HEK293 (cell line): Measurements from ENCODE around the gene SLC2A2.

ENCODE experiments used
- CTCF ChIA-PET: fragments of 350-600 bp; formaldehyde crosslinking; extraction: SDS; loops from one replicate; lab custom pipeline; 2021; ENCODE audit warnings: antibody characterized with exemption; lab: Yijun Ruan, JAX
- POLR2A ChIA-PET: fragments of 300-600 bp; formaldehyde crosslinking; extraction: SDS; loops from one replicate; lab custom pipeline; 2020; ENCODE audit warnings: antibody characterized with exemption, inconsistent platforms; lab: Yijun Ruan, JAX
- H3K27ac ChIP-seq: fragments of 200-500 bp; sonication (Bioruptor generic); 2 replicates; pipeline ENCODE4 v1.5.1; 2014; ENCODE audit warnings: low read depth, low read length, control low read depth, inconsistent platforms; ENCODE audit errors: extremely low read depth
- H3K36me3 ChIP-seq, 2 experiments: fragments of 200-500 bp in 1 of 2; sonication (Bioruptor generic) in 1 of 2; 1 replicate in 1 of 2; 2 replicates in 1 of 2; pipeline ENCODE4 v1.5.1; 2014 to 2017; ENCODE audit warnings: inconsistent platforms in 2 of 2, low read length in 2 of 2; ENCODE audit not compliant: control insufficient read depth in 2 of 2, insufficient read depth in 1 of 2
- H3K4me1 ChIP-seq: fragments of 200-500 bp; sonication (Bioruptor generic); 2 replicates; pipeline ENCODE4 v1.5.1; 2014; ENCODE audit warnings: mild to moderate bottlenecking, low read length, inconsistent platforms; ENCODE audit not compliant: control insufficient read depth, insufficient read depth
- H3K4me3 ChIP-seq: 2 replicates; pipeline ENCODE4 v1.5.1; 2011; ENCODE audit warnings: low read depth, mild to moderate bottlenecking, control low read depth, low read length, moderate library complexity
- H3K9me3 ChIP-seq: fragments of 200-500 bp; sonication (Bioruptor generic); 2 replicates; pipeline ENCODE4 v1.5.1; 2014; ENCODE audit warnings: low read depth, low read length, inconsistent platforms; ENCODE audit not compliant: control insufficient read depth, insufficient read depth
- GLI2 ChIP-seq: fragments of 450-650 bp; formaldehyde crosslinking; IDR thresholded peaks from 2 replicates; pipeline ENCODE4; 2017; ENCODE audit warnings: missing biosample characterization, missing genetic modification characterization, low read depth, borderline replicate concordance
- PRDM10 ChIP-seq: fragments of 450-650 bp; formaldehyde crosslinking; IDR thresholded peaks from 2 replicates; pipeline ENCODE4 v1.5.1; 2016; ENCODE audit warnings: missing biosample characterization, missing genetic modification characterization
- TCF7L2 ChIP-seq: IDR thresholded peaks from 2 replicates; pipeline ENCODE4 v1.6.1; 2011; ENCODE audit warnings: low read depth, mild to moderate bottlenecking, inconsistent platforms, low read length, moderate library complexity, borderline replicate concordance
- YY2 ChIP-seq: fragments of 450-650 bp; formaldehyde crosslinking; IDR thresholded peaks from 2 replicates; pipeline ENCODE4 v1.5.1; 2016; ENCODE audit warnings: missing biosample characterization, missing genetic modification characterization
- ZBTB10 ChIP-seq: fragments of 450-650 bp; formaldehyde crosslinking; IDR thresholded peaks from 2 replicates; pipeline ENCODE4 v1.5.1; 2016; ENCODE audit warnings: missing biosample characterization, missing genetic modification characterization
- ZBTB20 ChIP-seq: fragments of 450-650 bp; formaldehyde crosslinking; IDR thresholded peaks from 2 replicates; pipeline ENCODE4 v1.5.1; 2016; ENCODE audit warnings: missing biosample characterization, missing genetic modification characterization
- ZNF10 ChIP-seq: fragments of 450-650 bp; formaldehyde crosslinking; IDR thresholded peaks from 2 replicates; pipeline ENCODE4 v1.5.1; 2017; ENCODE audit warnings: missing biosample characterization, missing genetic modification characterization
- ZNF169 ChIP-seq: fragments of 450-650 bp; formaldehyde crosslinking; IDR thresholded peaks from 2 replicates; pipeline ENCODE4 v1.5.1; 2016; ENCODE audit warnings: missing biosample characterization, missing genetic modification characterization
- ZNF404 ChIP-seq: fragments of 450-650 bp; formaldehyde crosslinking; IDR thresholded peaks from 2 replicates; pipeline ENCODE4 v1.5.1; 2017; ENCODE audit warnings: missing biosample characterization, missing genetic modification characterization
- ZNF416 ChIP-seq: fragments of 450-650 bp; formaldehyde crosslinking; IDR thresholded peaks from 2 replicates; pipeline ENCODE4 v1.5.1; 2016; ENCODE audit warnings: missing biosample characterization, missing genetic modification characterization
- ZNF501 ChIP-seq: fragments of 450-650 bp; formaldehyde crosslinking; IDR thresholded peaks from 2 replicates; pipeline ENCODE4 v1.5.1; 2016; ENCODE audit warnings: missing biosample characterization, missing genetic modification characterization
- ZNF658 ChIP-seq: fragments of 450-650 bp; formaldehyde crosslinking; IDR thresholded peaks from 2 replicates; pipeline ENCODE4; 2016; ENCODE audit warnings: missing biosample characterization, missing genetic modification characterization
- ZNF777 ChIP-seq: fragments of 450-650 bp; formaldehyde crosslinking; IDR thresholded peaks from 2 replicates; pipeline ENCODE4 v1.5.1; 2017; ENCODE audit warnings: missing biosample characterization, missing genetic modification characterization, borderline replicate concordance

Gene SLC2A2

GRCh38 chr3:171005648-171006047 lies 20.9 kb downstream of the SLC2A2 start (continued):
- TF ChIP-seq ZBTB10 (tag by site-specific recombination) = no peak

- no peak overlapping the region for H3K27ac ChIP-seq
- no peak overlapping the region for H3K4me3 ChIP-seq
- H3K9me3 ChIP-seq = no peaks in the 10 kb centered on the region
- ChIA-PET CTCF (no interaction called here), POLR2A (no interaction called here)
- TF ChIP-seq ZBTB20 (tag by site-specific recombination) = peak; percentile 39; the same call in 1 of the 2 replicates
- TF ChIP-seq ZNF658 (tag by site-specific recombination) = no peak
- no peak for TF ChIP-seq TCF7L2
- H3K36me3 ChIP-seq = no peaks in the 10 kb centered on the region
- H3K4me1 ChIP-seq = peaks cover 4% of the 10 kb centered on the region; the same call in 1 of the 2 replicates
These were observed 24.4 kb downstream of the SLC2A2 start for GRCh38 chr3:171001957-171002694.

- Histone ChIP-seq H3K4me1 (peaks cover 4% of the 10 kb centered on the region; the same call in 1 of the 2 replicates), H3K27ac (no peak overlapping the region), H3K4me3 (no peak overlapping the region), H3K36me3 (no peaks in the 10 kb centered on the region), H3K9me3 (no peaks in the 10 kb centered on the region)
- ChIA-PET CTCF (no interaction called here), POLR2A (no interaction called here)
- TF ChIP-seq ZNF777 (tag by site-specific recombination) (no peak), ZNF404 (tag by site-specific recombination) (no peak), ZNF10 (no peak), ZNF501 (tag by site-specific recombination) (no peak), PRDM10 (tag by site-specific recombination) (no peak), ZNF416 (tag by site-specific recombination) (no peak), GLI2 (no peak), ZNF169 (no peak)
These were observed 25.1 kb downstream of the SLC2A2 start for GRCh38 chr3:171001250-171001893.

- no peak for TF ChIP-seq YY2 (tag by site-specific recombination)
- TF ChIP-seq, all 188 proteins: peak for 0
- CTCF ChIA-PET = interaction anchor here (0.6 kb wide), 1 partner anchor 562 kb away, joined by 3 read pairs; no protein-coding TSS in a partner anchor
- Histone ChIP-seq H3K27ac (no peak overlapping the region), H3K9me3 (no peaks in the 10 kb centered on the region), H3K4me3 (no peak overlapping the region), H3K4me1 (peaks cover 4% of the 10 kb centered on the region; the same call in 1 of the 2 replicates), H3K36me3 (no peaks in the 10 kb centered on the region)
- POLR2A ChIA-PET = interaction anchor here (1.2 kb wide), 1 partner anchor 11 kb away, joined by 3 read pairs; no protein-coding TSS in a partner anchor
These were observed 26.2 kb downstream of the SLC2A2 start for GRCh38 chr3:171000281-171000680.
